Left ventricle myocardium inferior (tissue), 1 donor: Measurements from ENCODE around the gene PPP2R5E. TPM values are rescaled to one million over a fixed set of nuclear protein-coding genes. Genes with fewer than 3 reads are reported as not detected.

Source experiments
- DNase-seq: peaks from one replicate; pipeline ENCODE4 v3.0.0-alpha.2; 2020
- H3K27ac ChIP-seq: fragments of 200-600 bp; replicated peaks from 2 replicates; pipeline ENCODE4 v1.8.0; 2021
- H3K27me3 ChIP-seq: fragments of 200-600 bp; 2 replicates; pipeline ENCODE4 v1.8.0; 2021; ENCODE audit warnings: low read depth
- H3K36me3 ChIP-seq: fragments of 200-600 bp; 2 replicates; pipeline ENCODE4 v1.8.0; 2021
- H3K4me1 ChIP-seq: fragments of 200-600 bp; 2 replicates; pipeline ENCODE4 v1.8.0; 2021
- H3K4me3 ChIP-seq: fragments of 200-600 bp; 2 replicates; pipeline ENCODE4 v1.8.0; 2021; ENCODE audit warnings: mild to moderate bottlenecking, moderate library complexity
- H3K9me3 ChIP-seq: fragments of 200-600 bp; replicated peaks from 2 replicates; pipeline ENCODE4 v1.8.0; 2021
- CTCF ChIP-seq: fragments of 200-600 bp; IDR thresholded peaks from 2 replicates; pipeline ENCODE4 v1.8.0; 2021; ENCODE audit warnings: antibody characterized with exemption, mild to moderate bottlenecking, borderline replicate concordance
- intact Hi-C: fragments of 100-400 bp; cut with micrococcal nuclease; formaldehyde crosslinking; loops from one replicate; pipeline ENCODE4 v1.11.0; 2022
- total RNA-seq: library from RNA; stranded (reverse); fragmentation: NEBNext Ultra II Directional; extraction: Animal tissue kit (Norgen Biotek cat#: 25700); gene quantifications from one replicate; pipeline ENCODE4 v1.2.1, GENCODE V29; 2021
- donor health status: DM: no; HTN: yes; CAD: no; lungs with severe emphysema.

Gene PPP2R5E
- total RNA-seq, 1 donor from 2014 or later: 34.5 TPM

GRCh38 chr14:63362389-63362819 is 180.8 kb downstream of the PPP2R5E start:
- no peaks in the 10 kb centered on the region for H3K27me3 ChIP-seq
- no peak overlapping the region for H3K27ac ChIP-seq
- H3K36me3 ChIP-seq: no peaks in the 10 kb centered on the region
- intact Hi-C loops: no loop called here
- H3K9me3 ChIP-seq: peaks cover 15% of the 10 kb centered on the region
- no peak overlapping the region for H3K4me3 ChIP-seq
- TF ChIP-seq CTCF: no peak
- no peaks in the 10 kb centered on the region for H3K4me1 ChIP-seq
- DNase-seq: no peak

GRCh38 chr14:63361790-63362189 is 181.4 kb downstream of the PPP2R5E start:
- DNase-seq: no peak
- no peak for TF ChIP-seq CTCF
- Histone ChIP-seq H3K36me3 (no peaks in the 10 kb centered on the region), H3K27me3 (no peaks in the 10 kb centered on the region), H3K9me3 (peaks cover 15% of the 10 kb centered on the region), H3K27ac (no peak overlapping the region), H3K4me3 (no peak overlapping the region), H3K4me1 (no peaks in the 10 kb centered on the region)
- intact Hi-C loops: no loop called here

DNA sequence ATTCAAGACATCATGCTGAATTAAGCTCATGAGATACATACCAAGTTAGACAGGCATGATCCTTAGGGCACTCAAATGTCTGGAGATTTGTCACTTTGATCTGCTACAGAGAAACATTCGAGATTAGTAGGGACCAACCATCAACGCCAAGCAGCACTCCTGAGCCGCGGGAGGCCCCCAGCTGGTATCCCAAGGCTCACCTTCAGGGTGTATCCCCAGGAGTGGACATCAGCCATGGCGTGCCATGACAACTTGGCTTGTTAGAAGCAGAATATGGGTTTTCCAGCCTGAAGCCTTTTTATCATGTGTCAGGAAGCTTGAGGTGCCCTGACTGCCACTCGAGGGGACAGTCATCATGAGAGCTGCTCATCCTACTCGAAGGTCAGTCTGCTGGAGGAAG is 185.3 kb downstream of the PPP2R5E start:
- no peak for DNase-seq
- H3K36me3 ChIP-seq: no peaks in the 10 kb centered on the region
- TF ChIP-seq CTCF: no peak
- H3K27me3 ChIP-seq: no peaks in the 10 kb centered on the region
- H3K4me3 ChIP-seq: no peak overlapping the region
- peaks cover under 1% of the 10 kb centered on the region for H3K9me3 ChIP-seq
- H3K4me1 ChIP-seq: no peaks in the 10 kb centered on the region
- H3K27ac ChIP-seq: no peak overlapping the region
- intact Hi-C loops: no loop called here

- no peaks in the 10 kb centered on the region for H3K4me1 ChIP-seq
- no peaks in the 10 kb centered on the region for H3K27me3 ChIP-seq
- H3K27ac ChIP-seq: no peak overlapping the region
- TF ChIP-seq CTCF: no peak
- H3K9me3 ChIP-seq: no peaks in the 10 kb centered on the region
- H3K4me3 ChIP-seq: no peak overlapping the region
- no peak for DNase-seq
- intact Hi-C loops: no loop called here
- no peaks in the 10 kb centered on the region for H3K36me3 ChIP-seq
Measured at GRCh38 chr14:63345826-63346225, 197.4 kb downstream of the PPP2R5E start.

- intact Hi-C loops: no loop called here
Measured at GRCh38 chr14:63344336-63344735, 198.8 kb downstream of the PPP2R5E start.

More at GRCh38 chr14:63344336-63344735, 198.8 kb downstream of the PPP2R5E start:
- no peak for TF ChIP-seq CTCF
- Histone ChIP-seq H3K4me3 (no peak overlapping the region), H3K27me3 (no peaks in the 10 kb centered on the region), H3K4me1 (no peaks in the 10 kb centered on the region), H3K9me3 (no peaks in the 10 kb centered on the region), H3K36me3 (no peaks in the 10 kb centered on the region), H3K27ac (no peak overlapping the region)
- no peak for DNase-seq
